Panc1 (cell line): ENCODE measurements around the gene SCG5. TPM values are rescaled to one million over a fixed set of nuclear protein-coding genes. Genes with fewer than 3 reads are reported as not detected.

ENCODE experiments used
- ATAC-seq: fragments of 200-7000 bp; cut with Tn5 transposase; 2 replicates; pipeline ENCODE4 v1.9.1; 2020; ENCODE audit warnings: mild to moderate bottlenecking, moderate library complexity
- BruUV-seq: library from RNA; stranded (reverse); fragments of 400-500 nt; replicated peaks from 2 replicates; lab custom pipeline; 2021; lab: Mats Ljungman, UMichigan
- CTCF ChIA-PET: fragments of 300-600 bp; sonication (Branson Sonifier 250); formaldehyde crosslinking; loops from one replicate; lab custom pipeline; 2022; ENCODE audit warnings: antibody characterized with exemption; lab: Charles Lee
- POLR2A ChIA-PET: fragments of 300-600 bp; sonication (Branson Sonifier 250); formaldehyde crosslinking; loops from one replicate; lab custom pipeline; 2022; ENCODE audit warnings: antibody characterized with exemption; lab: Charles Lee
- DNase-seq: peaks from one replicate; pipeline ENCODE4 v3.0.0-alpha.2; 2010; ENCODE audit warnings: low read depth, low spot score
- H3K27ac ChIP-seq: 2 replicates; pipeline ENCODE4 v1.5.1; 2011; ENCODE audit warnings: mild to moderate bottlenecking, low read length, inconsistent platforms
- H3K27me3 ChIP-seq: fragments of 200-500 bp; sonication (Bioruptor generic); 2 replicates; pipeline ENCODE4 v1.6.0; 2014; ENCODE audit warnings: low read length, inconsistent platforms; ENCODE audit not compliant: control insufficient read depth, insufficient read depth
- H3K36me3 ChIP-seq: fragments of 200-500 bp; sonication (Bioruptor generic); 2 replicates; pipeline ENCODE4 v1.5.1; 2014; ENCODE audit warnings: inconsistent platforms, mild to moderate bottlenecking, low read length, moderate library complexity; ENCODE audit not compliant: control insufficient read depth, insufficient read depth
- H3K4me1 ChIP-seq: 2 replicates; pipeline ENCODE4 v1.5.1; 2011; ENCODE audit warnings: inconsistent platforms, mild to moderate bottlenecking, low read length, moderate library complexity; ENCODE audit not compliant: control insufficient read depth, insufficient read depth
- H3K4me3 ChIP-seq, 2 experiments: 2 replicates each; pipeline ENCODE4 v1.5.1; 2011 to 2012; ENCODE audit warnings: low read depth in 2 of 2, low read length in 2 of 2, mild to moderate bottlenecking in 2 of 2, inconsistent platforms in 1 of 2, moderate library complexity in 1 of 2
- H3K9me3 ChIP-seq: fragments of 200-500 bp; sonication (Bioruptor generic); 2 replicates; pipeline ENCODE4 v1.5.1; 2014; ENCODE audit warnings: low read depth, mild to moderate bottlenecking, inconsistent platforms, low read length, moderate library complexity; ENCODE audit not compliant: control insufficient read depth, insufficient read depth
- POLR2AphosphoS5 ChIP-seq: IDR thresholded peaks from 2 replicates; pipeline ENCODE4 v1.6.1; 2012; ENCODE audit warnings: mild to moderate bottlenecking, low read depth, low read length, moderate library complexity
- SIN3A ChIP-seq: IDR thresholded peaks from 2 replicates; pipeline ENCODE4 v1.6.1; 2012; ENCODE audit warnings: low read depth, mild to moderate bottlenecking, low read length, moderate library complexity, borderline replicate concordance; ENCODE audit not compliant: insufficient read depth
- TCF7L2 ChIP-seq: IDR thresholded peaks from 2 replicates; pipeline ENCODE4 v1.6.1; 2011; ENCODE audit warnings: mild to moderate bottlenecking, low read depth, low read length, inconsistent platforms
- in situ Hi-C: cut with HindIII; loops from 2 replicates; pipeline ENCODE4 v1.10.0; 2016; ENCODE audit warnings: low sequenced_read_pairs, low pct_unique_long_range_greater_than_20kb
- intact Hi-C: fragments of 100-400 bp; cut with micrococcal nuclease; formaldehyde crosslinking; loops from one replicate; pipeline ENCODE4 v1.10.0; 2022; ENCODE audit not compliant: unreplicated experiment
- total RNA-seq: library from RNA; stranded (reverse); gene quantifications from one replicate; pipeline ENCODE4 v1.2.1, GENCODE V29; 2021; ENCODE audit not compliant: unreplicated experiment
- TF ChIP-seq, protein P1 (sequence below), 2 experiments: IDR thresholded peaks; 2 replicates each; pipeline ENCODE4 v1.6.1; 2011 to 2012; ENCODE audit warnings: low read depth in 2 of 2, control low read depth in 1 of 2, low read length in 1 of 2, mild to moderate bottlenecking in 1 of 2, moderate library complexity in 1 of 2; ENCODE audit not compliant: insufficient read depth in 1 of 2
- TF ChIP-seq, protein P2 (sequence below): fragments of 450-650 bp; IDR thresholded peaks from 2 replicates; pipeline ENCODE4 v1.5.1; 2017; ENCODE audit warnings: mild to moderate bottlenecking

Gene SCG5
- total RNA-seq, 1 experiment from 2014 or later: 0.67 TPM

DNA sequence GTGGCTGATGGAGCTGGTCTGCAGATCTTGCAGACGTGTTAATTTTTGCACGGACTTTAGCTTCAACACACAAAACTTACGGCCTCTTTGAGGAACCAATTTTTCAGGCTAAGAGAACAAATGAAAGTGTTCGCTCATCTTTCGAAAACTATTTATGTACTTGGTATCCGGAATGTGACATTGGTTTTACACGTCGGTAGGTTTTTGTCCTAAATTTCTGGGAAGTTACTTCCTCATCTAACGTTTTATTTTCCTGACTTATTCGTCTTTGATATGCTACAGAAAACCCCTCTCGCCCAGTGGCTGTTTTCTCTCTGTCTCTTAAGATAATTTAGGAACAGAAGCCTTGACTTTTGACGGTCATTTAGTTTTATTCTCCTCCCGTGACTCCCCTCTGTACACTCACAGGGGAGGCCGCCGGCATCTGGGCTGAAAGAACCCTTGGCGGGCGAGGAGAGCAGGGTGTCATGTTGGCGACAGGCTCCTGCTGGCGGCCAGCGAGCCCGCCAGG, 75.5 kb downstream of the SCG5 start:
- Histone ChIP-seq H3K4me3 (peak overlapping the region in 1 of 2 experiments; percentile 20; a peak in 1 of 4 replicates), H3K27ac (no peak overlapping the region), H3K27me3 (peaks cover 36% of the 10 kb centered on the region), H3K9me3 (no peaks in the 10 kb centered on the region), H3K4me1 (no peaks in the 10 kb centered on the region), H3K36me3 (no peaks in the 10 kb centered on the region)
- intact Hi-C loops: no loop called here
- in situ Hi-C loops: no loop called here
- no peak for ATAC-seq
- TF ChIP-seq, protein P1, sequence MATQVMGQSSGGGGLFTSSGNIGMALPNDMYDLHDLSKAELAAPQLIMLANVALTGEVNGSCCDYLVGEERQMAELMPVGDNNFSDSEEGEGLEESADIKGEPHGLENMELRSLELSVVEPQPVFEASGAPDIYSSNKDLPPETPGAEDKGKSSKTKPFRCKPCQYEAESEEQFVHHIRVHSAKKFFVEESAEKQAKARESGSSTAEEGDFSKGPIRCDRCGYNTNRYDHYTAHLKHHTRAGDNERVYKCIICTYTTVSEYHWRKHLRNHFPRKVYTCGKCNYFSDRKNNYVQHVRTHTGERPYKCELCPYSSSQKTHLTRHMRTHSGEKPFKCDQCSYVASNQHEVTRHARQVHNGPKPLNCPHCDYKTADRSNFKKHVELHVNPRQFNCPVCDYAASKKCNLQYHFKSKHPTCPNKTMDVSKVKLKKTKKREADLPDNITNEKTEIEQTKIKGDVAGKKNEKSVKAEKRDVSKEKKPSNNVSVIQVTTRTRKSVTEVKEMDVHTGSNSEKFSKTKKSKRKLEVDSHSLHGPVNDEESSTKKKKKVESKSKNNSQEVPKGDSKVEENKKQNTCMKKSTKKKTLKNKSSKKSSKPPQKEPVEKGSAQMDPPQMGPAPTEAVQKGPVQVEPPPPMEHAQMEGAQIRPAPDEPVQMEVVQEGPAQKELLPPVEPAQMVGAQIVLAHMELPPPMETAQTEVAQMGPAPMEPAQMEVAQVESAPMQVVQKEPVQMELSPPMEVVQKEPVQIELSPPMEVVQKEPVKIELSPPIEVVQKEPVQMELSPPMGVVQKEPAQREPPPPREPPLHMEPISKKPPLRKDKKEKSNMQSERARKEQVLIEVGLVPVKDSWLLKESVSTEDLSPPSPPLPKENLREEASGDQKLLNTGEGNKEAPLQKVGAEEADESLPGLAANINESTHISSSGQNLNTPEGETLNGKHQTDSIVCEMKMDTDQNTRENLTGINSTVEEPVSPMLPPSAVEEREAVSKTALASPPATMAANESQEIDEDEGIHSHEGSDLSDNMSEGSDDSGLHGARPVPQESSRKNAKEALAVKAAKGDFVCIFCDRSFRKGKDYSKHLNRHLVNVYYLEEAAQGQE (IDR thresholded peaks at IDR 0.05; ENCODE audit: insufficient read depth in 1 of 2, low read depth in 2 of 2, low read length in 1 of 2): no peak
- TF ChIP-seq, protein P2, sequence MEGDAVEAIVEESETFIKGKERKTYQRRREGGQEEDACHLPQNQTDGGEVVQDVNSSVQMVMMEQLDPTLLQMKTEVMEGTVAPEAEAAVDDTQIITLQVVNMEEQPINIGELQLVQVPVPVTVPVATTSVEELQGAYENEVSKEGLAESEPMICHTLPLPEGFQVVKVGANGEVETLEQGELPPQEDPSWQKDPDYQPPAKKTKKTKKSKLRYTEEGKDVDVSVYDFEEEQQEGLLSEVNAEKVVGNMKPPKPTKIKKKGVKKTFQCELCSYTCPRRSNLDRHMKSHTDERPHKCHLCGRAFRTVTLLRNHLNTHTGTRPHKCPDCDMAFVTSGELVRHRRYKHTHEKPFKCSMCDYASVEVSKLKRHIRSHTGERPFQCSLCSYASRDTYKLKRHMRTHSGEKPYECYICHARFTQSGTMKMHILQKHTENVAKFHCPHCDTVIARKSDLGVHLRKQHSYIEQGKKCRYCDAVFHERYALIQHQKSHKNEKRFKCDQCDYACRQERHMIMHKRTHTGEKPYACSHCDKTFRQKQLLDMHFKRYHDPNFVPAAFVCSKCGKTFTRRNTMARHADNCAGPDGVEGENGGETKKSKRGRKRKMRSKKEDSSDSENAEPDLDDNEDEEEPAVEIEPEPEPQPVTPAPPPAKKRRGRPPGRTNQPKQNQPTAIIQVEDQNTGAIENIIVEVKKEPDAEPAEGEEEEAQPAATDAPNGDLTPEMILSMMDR: no peak
- no peak for TF ChIP-seq POLR2AphosphoS5
- no peak for TF ChIP-seq SIN3A
- no peak for TF ChIP-seq TCF7L2
- POLR2A ChIA-PET: no interaction called here
- DNase-seq: no peak
- CTCF ChIA-PET: no interaction called here
- BruUV-seq: no TSS peak

DNA sequence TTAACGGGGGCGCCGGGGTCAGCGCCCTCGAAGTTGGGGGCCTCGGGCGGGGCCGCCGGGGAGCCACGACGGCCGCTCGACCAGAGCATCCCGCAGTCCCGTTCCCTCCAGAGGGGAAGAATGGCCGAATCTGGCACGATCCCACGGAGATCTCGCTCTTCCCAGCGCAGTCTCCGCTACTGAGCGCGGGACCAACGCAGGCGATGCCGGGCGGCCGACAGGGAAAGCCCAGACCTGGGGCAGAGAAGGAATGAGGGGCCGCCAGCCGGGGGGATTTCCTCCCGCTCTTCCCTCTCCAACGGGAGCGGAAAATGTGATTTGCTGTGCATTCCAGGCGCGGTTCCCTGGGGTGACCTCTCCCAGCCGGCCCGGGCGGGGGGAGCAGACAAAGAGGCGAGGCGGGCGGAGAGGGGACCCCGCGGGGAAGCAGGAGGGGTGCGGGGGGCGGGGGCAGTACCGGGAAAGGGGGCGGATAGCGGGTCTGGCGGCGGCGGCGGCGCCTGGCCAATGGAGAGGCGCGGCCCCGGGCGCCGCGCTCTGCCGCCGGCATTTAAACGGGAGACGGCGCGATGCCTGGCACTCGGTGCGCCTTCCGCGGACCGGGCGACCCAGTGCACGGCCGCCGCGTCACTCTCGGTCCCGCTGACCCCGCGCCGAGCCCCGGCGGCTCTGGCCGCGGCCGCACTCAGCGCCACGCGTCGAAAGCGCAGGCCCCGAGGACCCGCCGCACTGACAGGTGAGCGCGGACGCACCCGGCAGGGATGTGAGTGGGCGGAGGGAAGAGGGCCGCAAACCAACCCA, 76.1 kb downstream of the SCG5 start, which contains the start of gene GREM1:
Gene GREM1 (plus strand): TSS at position 579 of the 801 bp plus-strand sequence. CDS start 12,687 bp downstream, outside the sequence.
- no peak for DNase-seq
- H3K4me1 ChIP-seq: no peaks in the 10 kb centered on the region
- CTCF ChIA-PET: no interaction called here
- H3K36me3 ChIP-seq: no peaks in the 10 kb centered on the region
- no peak for ATAC-seq
- H3K9me3 ChIP-seq: no peaks in the 10 kb centered on the region
- TF ChIP-seq, protein P2: no peak
- TF ChIP-seq, protein P1 (IDR thresholded peaks at IDR 0.05; ENCODE audit: insufficient read depth in 1 of 2, low read depth in 2 of 2, low read length in 1 of 2): no peak
- TF ChIP-seq SIN3A (no peak), TCF7L2 (no peak), POLR2AphosphoS5 (no peak)
- intact Hi-C loops (no loop called here), in situ Hi-C loops (no loop called here)
- peak within 1 kb of the TSS; percentile 36 to 38 for H3K4me3 ChIP-seq
- POLR2A ChIA-PET: no interaction called here
- H3K27me3 ChIP-seq: peaks cover 41% of the 10 kb centered on the region
- no peak within 1 kb of the TSS for H3K27ac ChIP-seq
- no TSS peak for BruUV-seq
